Activated CD4-positive, alpha-beta T cell treated with anti-CD3 and anti-CD28 coated beads, Interleukin-10, Interleukin-2, amounts not matched to agents 100 ng/mL and 50 ng/mL, durations not matched to agents 16 hours and 8 hours (primary cell): ENCODE results near the gene NDUFV3.
"Not testable (repeated sequence)": the region's sequence is repeated elsewhere in the genome, so short reads cannot be mapped to it uniquely, and the experiment has no call there.

Experiments used
- DNase-seq: peaks from one replicate; pipeline ENCODE4 v3.0.0-alpha.2; 2020

The NDUFV3 gene

DNA sequence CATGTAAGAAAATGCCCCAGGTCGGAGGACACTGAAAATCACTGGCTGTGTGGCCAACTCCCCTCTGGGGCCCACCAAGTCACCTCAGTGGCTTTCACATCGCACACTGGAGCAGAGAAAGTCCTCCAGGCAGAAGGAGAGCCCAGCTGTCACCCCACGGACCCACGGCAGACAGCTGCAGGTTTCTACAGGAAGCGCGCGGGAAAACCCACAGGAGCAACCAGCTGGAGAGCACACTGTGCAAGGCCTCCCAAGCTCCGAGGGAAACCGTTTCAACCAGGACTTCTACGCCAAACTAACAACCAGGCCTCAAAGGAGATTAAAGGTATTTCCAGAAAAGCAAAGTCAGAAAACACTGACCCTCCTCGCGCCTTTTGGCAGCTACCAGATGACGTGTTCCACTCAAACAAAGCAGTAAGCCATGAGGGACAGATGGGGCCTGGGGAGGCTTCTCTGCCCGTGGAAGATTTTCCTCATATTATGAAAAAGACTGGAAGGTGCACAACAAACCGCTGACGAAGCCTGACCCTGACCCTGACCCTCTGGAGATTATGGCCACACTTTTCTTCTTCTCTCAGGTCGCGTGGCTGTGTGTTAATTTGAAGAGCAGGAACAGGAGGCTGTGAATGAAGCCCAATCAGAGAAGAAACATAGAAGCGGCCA, 34.8 kb upstream of the NDUFV3 start:
- no peak for DNase-seq

DNA sequence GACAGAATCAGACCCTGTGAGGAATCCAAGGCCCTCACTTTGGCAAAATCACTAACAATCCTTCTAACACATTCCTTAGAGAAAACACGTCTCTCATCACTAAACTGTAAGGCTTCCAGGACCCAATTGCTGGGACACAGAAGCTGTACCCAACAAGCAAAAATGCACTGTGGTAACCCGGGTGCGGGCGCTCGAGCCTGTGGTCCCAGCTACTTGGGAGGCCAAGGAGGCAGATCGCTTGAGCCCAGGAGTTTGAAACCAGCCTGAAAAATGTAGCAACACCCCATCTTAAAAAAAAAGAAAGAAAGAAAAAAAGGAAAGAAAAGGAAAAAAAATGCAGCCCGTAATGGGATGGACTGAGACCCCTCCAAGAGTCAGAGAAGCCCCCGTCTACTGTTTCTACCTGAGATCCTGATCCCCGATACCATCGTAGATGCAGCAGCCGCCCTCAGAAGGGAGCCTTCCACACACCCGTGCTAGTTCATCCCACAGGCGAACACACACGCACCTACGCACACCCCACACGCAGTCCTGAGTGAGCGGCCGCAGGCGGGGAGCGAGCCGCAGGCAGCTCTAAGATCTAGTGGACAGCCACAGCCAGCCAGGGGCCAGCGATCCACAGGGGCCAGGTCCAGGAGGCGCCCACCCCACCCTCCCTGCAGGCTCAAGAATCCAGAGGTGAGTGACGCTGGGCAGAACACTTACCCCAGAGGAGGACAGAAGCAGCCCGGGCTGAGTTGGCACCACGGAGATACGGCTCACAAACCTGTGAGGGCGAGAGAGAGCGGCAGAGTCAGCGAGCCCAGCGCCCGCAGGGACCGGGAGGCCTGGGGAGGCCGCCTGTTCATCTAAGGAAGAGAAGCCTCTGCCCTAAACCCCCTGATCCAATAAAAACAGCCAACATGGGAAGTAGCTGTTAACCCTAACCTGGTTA, 33.9 kb upstream of the NDUFV3 start:
- DNase-seq: no peak

DNA sequence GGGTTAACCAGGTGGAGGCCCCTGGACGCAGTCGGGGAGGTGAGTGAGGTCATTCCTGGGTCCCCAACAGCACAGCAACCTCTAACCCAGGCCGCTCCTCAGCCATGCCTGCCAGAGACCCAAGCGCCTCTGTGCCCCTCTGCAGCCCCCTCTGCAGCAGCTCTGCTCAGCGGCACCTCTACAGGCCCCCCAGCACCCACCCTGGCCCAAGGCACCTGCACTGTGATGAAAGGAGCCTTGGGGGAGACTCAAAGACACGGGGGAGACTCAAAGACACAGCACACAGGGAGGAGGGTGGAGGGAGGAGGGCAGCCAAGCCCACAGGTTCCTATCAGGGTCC, 33.2 kb upstream of the NDUFV3 start:
- no peak for DNase-seq

DNA sequence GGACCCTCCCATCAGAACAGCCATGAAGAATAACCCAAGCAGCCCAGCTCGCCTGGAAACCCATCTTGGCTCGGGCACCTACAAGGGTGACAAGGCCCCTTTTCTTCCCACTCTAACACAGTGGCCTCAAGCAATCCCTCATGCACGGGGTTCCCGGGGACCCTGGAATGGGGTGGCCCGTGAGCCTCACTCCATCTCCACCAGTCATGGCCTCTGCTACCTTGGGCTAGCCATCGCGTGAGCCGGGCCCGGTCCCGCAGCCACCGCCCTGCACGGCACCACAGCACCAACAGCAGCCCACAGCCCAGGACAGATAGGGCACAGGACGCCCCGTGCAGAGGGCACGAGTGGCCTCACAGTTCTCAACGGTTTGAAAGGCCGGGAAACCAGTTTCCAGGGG, 32.8 kb upstream of the NDUFV3 start:
- DNase-seq: no peak

DNA sequence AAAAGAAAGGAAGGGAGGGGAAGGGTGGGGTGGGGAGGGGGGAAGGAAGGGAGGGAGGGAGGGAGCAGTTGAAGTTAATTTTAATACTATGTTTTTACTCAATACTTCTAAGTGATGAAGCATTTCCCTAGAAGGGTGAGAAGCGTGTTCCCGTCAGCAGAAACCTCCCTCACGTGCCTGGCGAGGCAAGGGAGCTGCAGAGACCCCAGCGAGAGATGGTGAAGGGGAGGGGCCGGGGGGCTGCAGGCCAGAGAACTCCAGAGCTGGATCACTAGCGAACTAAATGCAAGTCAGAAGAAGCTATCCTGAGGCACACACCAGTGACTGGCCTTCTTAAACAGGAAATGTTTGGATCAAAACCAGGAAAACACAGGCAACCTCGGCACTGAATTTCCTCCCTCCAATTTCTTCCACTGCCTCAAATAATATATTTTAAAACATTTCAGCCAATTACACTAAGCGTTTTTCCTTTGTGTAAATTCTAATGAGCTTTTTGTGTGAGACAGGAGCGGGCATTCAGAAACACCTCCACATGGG, 31.7 kb upstream of the NDUFV3 start:
- no peak for DNase-seq

DNA sequence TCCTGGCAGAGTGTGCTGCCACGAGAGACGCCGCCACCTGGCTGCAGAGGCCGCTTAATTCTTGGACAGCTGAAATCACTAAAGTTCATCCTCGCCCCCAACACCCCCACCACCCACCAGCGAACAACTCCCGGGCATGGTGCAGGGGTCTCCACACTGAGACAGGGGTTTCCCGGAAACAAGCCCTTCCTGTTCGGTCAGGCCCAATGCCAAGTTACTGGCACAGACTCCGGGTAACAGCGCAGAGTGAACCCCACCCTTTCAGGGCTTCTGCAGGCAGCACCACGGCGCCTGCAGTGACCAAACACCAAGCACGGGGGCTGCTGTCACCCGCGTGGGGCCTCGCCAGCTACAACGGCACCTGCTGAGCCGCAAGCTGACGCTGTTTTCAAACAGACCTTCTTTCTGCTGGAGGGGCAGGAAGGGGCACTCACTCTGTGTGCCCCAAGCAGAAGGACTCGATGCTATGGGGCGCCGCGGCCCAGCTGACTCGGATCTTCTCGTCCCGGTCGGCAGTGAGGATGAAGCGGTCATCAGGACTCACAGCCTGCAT, 31.2 kb upstream of the NDUFV3 start:
- no peak for DNase-seq

DNA sequence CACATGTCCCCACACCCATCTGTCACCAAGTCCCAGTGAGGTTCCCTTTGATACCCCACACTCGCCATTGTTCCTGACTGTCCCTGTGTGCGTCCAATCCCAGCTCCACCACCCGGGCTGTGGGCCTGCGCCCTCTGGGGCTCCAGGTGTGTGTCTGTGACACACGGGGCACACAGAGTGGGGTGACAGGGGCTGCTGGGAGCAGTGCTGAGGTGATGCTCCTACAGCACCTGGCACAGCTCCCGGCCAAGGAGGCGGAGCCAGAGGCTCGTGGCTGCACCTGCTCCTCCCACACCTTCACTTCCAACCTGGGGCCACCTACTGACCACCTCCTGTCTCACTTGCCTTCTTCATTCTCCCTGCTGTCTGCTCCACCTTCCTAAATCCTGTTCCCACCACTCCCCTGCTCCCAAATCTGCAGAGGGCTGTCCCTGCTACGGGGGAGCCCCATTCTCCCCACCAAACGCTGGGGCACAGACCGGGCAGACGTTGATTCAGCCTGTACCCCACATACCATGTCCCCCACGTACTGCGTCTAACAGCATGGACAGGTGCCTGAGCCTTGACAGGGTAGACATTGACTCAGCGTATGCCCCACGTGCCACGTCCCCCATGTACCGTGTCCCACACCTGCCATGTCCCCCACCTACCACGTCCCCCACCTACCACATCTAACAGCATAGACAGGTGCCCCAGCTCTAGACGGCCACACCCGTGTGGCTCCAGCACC, 30.2 kb upstream of the NDUFV3 start:
- no peak for DNase-seq

DNA sequence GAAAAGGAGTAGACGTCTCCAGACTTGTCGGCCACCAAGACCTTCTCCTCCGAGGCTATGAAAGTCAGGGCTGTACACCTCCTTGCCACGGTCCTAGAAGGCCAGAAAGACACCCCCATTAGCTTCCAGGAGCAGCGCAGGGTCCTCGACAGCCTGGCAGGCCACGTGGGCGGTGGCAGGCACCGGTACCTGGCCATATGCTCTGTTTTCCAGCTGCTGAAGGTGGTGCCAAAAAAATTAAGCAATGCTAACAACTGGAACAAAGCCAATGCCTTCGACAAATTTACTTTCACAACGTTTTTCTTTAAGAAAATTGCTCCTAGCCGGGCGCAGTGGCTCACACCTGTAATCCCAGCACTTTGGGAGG, 29.6 kb upstream of the NDUFV3 start:
- DNase-seq: no peak

DNA sequence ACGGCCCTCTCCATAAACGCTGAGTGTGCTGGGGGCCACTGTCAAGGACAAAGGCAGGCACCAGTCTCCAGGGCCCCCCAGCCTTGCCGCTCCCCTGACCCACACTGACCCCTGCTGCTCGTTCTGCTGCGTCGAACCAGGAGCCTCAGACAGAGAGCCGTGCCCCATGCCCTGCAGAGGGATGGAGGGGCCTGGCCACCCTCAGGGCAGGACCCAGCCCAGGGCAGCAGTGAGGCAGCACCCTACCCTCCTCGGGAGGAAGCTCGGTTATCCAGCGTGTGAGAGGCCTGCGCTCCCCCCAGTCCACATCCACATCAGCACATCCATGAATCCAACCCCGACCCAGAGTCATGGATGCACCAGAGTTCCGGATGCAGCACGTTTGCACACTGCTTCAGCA, 28.8 kb upstream of the NDUFV3 start:
- DNase-seq: no peak

DNA sequence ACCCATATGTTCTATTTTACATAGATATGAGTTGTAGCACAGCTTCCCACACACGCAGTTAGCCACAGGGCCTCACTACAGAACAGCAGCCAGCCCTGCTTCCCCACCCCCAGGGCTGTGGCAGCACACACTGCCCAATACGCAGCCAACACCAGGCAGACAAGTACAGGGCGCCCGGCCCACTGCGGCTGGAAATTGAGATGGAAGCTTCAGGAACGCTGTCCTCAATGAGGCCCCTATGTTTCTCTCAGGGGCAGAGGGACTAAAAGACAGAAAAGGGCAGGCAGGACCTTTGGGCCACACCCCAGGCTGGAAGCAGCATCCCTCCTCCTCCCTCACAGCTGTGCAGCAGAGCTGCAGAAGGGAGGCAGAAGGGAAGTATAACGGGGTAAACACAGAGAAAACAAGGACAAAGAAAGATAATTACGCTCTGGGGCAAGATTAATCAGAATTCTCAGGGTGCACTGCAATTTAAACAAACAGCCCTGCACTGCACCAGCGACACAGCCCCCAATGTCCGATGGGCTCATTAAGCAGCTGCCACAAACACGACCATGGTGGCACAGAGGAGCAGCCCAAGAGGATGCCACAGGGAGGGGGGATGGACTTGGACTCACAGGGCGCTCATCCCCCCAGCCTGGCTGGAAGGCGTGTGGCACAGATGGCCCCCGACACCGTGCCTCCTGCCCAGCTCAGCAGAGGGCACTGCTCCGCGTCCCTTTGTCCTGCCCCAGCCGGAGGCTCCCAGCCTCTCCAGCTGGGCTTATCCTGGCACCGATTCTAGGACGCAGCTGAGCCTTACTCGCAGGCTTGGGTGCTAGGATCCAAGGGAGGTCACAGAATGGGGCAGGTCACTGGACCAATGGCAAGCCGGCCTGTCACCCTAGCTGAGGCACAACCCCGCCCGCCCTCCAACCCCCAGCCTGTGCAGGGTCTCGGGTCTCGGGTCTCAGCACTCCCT, 28.0 kb upstream of the NDUFV3 start:
- no peak for DNase-seq

DNA sequence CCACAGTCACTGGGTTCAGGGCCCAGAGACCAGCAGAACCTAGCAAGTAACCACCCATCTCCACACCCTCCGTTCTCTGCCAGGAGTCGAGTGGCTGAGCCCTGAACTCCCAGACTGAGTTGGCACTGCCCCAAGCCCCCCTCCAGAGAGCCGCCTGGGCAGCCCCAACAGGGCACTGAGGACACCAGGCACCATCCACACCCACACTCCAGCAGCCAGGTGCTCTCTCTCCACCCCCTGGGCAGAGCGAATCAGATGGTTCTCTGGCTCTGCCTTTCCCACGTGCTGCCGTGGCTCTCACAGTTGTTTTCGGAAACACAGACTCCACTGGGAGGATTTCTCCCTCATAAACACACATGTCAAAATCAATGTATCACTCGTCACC, 27.3 kb upstream of the NDUFV3 start:
- DNase-seq: no peak

DNA sequence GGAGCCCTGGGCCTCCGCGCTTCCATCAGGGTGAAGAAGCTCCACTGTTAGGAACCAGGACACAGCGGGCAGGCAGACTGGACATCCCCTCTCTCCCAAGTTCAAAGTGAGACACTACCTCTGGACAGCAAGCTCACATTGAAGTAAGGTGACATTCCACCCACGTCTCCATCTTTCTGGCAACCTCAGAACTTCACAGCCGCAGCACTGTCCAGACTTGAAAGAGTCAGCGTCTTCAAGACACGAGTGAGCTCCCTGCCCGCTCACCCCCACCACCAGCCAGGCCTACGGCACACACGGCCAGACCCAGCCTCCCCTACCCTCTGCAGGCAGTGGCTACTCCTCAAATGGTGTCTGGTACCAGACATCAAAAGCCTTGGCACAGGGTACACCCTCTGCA, 24.9 kb upstream of the NDUFV3 start:
- DNase-seq: no peak

DNA sequence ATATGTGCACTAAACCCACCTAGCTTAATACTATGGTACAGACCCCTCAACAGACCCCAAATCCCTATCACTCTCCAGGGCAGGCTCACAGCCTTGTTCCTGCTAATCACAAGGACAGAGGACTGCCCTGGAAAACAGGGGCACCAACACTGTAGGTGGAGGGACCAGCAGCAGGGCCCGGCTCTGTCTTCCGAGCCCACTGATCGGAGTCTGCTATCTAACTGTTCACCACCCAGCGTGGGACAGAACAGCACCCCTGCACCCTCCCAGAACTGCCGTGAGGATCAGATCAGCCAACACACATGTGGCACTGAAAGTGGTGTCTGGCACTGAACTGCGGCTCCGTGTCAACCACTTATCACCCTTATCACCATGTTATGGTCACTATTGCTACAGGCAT, 20.0 kb upstream of the NDUFV3 start:
- DNase-seq: no peak

DNA sequence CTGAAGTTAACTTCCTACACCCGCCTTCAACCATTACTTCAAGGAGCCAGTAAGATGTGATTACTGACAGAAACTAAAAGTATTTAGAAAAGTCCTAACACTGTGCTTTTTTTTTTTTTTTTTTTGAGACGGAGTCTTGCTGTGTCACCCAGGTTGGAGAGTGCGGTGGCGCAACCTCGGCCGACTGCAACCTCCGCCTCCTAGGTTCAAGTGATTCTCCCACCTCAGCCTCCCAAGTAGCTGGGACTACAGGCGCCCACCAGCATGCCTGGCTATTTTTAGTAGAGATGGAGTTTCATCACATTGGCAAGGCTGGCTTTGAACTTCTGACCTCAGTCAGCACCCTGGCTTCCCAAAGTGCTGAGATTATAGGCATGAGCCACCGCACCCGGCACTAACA, 17.3 kb upstream of the NDUFV3 start:
- DNase-seq: not testable (repeated sequence)

DNA sequence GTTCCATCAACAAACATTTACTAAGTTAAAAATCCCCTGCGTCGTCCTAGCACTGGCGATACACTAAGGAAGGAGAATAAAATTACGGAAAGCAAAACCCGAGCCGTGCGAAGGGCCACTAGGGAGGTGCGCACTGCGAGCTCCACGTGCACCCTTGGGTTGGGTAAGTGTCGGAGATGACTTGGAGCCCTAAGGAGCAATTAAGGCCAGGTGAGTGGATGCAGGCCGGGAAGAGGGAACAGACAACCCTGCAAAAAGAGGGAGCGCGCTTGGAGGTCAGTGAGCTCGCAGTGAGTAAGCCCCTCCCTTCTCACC, 14.5 kb upstream of the NDUFV3 start:
- DNase-seq: no peak

DNA sequence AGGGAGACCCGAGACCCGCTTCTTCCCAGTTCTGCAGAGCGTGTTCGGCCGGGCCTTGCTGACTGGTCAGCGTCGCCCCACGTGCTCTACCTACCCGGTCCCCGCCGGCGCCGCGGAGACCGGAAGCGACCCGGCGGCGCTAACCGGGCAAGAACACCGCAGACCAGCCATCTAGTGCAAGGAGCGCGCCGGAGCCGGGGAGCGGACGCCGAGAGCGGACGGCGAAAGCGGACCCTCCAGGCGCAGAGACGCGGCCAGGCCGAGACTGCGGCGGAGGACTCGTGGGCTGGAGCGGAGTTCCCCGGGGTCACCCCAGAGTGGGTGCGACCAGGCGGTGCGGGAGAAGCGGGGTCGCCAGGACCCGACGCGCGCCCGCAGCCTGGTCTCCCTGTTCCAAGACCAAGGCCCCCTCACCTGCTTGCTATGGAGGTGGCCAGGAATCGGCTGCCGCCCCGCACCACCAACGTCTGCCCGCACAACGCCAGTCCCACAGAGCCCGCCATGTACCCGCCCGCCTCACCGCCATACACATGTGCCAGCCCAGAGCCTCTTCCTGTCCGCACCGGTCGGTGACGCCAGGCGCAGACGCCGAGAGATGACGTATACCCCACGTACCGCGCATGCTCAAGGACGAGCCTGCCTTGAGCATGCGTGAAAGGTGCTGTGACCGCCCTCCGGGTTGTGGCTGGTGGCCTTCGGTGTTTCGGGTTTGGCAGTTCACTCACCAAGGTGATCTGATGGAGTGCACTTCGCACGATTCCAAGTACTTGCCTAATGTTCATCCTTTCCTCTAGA, 13.9 kb upstream of the NDUFV3 start, which contains the start of gene WDR4:
WDR4 (minus strand) TSS at position 547 of the 795 bp plus-strand sequence; CDS start at position 503, 44 bp downstream.
- peak; percentile 98 for DNase-seq

DNA sequence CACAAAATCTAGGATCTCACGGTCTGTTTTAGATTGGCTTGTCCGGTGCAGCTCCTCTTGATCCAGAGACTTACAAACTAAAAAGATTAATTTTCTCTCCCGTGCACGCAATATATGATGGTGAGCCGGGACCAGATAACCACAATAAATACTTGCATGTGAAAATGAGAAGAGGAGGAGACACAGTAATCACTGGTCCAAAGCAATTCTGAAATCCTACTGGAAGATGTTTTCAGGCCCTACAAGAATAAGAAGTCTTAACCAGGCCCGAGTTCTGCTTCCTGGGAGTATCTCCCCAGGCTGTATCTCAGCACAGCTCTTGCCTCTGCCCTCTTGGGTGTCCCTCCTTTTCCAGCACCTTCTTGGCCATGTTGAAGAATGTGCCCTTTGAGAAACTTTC, 12.8 kb upstream of the NDUFV3 start:
- DNase-seq: no peak

DNA sequence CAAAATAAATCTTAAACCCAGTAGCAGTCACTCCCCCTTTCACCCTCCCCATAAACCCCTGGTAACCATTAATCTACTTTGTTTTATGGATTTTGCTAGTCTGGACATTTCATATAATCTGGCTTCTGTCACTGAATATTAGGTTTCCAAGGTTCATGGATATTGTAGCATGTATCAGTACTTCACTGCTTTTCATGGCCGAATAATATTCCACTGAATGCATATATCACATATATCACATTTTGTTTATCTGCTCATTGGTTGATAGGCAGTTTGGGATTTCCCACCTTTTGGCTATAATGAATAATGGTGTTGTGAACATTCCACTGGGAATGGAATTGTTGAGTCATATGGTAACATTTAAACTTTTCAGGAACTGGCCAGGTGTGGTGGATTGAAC, 9.2 kb upstream of the NDUFV3 start:
- DNase-seq: no peak

DNA sequence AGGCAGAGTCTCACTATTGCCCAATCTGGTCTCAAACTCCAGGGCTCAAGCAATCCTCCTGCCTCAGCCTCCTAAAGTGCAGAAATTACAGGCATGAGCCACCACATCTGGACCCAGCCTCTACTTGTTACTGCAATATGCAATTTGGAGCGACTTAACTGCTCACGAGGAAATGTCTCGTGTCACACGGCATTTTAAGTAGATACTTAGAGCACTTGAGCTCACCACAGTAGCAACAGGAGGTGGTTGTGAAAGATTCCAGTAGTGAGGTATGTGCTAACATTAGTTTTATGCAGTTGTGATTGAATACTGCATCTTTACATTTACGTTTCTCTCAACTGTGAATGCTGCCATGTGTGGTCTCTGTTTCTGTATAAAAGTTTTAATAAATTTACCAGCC, 5.8 kb upstream of the NDUFV3 start:
- DNase-seq: no peak

DNA sequence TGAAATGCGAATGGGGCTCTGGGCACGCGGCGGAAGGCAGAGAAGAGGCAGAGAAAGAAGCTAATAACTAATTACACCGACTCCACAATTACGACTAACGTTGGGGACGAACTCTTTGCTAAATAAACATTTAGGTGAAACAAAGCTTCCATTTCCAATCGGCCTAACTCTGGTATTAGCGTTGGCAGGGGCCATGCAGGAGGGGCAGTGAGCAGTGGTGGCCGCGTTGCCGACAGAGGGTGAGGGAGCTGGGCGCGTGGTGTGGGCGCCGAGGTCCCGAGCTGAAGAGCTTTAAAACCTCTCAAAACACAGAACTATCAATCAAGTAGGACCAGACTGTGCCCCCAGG, 553 bp upstream of the NDUFV3 start:
- no peak for DNase-seq

DNA sequence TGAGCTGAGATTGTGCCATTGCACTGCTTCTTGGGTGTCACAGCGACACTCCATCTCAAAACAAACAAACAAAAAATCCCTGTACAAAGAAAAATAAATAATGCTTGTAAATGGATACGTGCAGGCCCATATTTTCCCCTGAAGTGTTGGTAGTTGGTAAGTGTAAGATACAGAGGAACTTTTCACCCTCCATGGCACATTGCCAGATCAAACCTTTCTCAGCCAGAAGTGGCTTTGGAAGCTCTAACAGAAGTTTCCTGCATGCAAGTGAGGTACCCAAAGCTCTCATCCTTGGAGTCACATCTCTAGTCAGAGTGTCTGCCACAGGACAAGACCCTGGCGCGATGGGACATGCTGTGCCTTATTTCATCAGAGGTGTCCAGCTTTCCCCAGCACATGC, 7.3 kb downstream of the NDUFV3 start:
- DNase-seq: no peak

DNA sequence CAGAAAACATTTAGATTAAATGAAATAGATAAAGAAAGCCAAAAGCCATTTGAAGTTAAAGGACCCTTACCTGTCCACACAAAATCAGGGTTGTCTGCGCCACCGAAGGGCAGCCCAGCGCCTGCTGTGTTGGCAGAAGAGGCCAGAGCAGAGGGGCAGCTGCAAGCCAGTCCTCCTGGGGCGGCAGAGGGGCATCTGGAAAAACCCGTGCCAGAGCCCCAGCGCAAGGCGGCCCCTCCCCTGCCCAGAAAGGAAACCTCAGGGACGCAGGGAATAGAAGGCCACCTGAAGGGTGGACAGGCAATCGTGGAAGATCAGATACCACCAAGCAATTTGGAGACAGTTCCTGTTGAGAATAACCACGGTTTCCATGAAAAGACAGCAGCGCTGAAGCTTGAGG, 10.7 kb downstream of the NDUFV3 start:
- no peak for DNase-seq
